Left ventricle myocardium inferior (tissue), 1 donor: ENCODE measurements around the gene GBP5. TPM values are rescaled to one million over a fixed set of nuclear protein-coding genes. Genes with fewer than 3 reads are reported as not detected.
"Not testable (repeated sequence)": the region's sequence is repeated elsewhere in the genome, so short reads cannot be mapped to it uniquely, and the experiment has no call there.

ENCODE experiments used
- DNase-seq: peaks from one replicate; pipeline ENCODE4 v3.0.0-alpha.2; 2020
- H3K27ac ChIP-seq: fragments of 200-600 bp; replicated peaks from 2 replicates; pipeline ENCODE4 v1.8.0; 2021
- H3K27me3 ChIP-seq: fragments of 200-600 bp; 2 replicates; pipeline ENCODE4 v1.8.0; 2021; ENCODE audit warnings: low read depth
- H3K36me3 ChIP-seq: fragments of 200-600 bp; 2 replicates; pipeline ENCODE4 v1.8.0; 2021
- H3K4me1 ChIP-seq: fragments of 200-600 bp; 2 replicates; pipeline ENCODE4 v1.8.0; 2021
- H3K4me3 ChIP-seq: fragments of 200-600 bp; 2 replicates; pipeline ENCODE4 v1.8.0; 2021; ENCODE audit warnings: mild to moderate bottlenecking, moderate library complexity
- H3K9me3 ChIP-seq: fragments of 200-600 bp; replicated peaks from 2 replicates; pipeline ENCODE4 v1.8.0; 2021
- intact Hi-C: fragments of 100-400 bp; cut with micrococcal nuclease; formaldehyde crosslinking; loops from one replicate; pipeline ENCODE4 v1.11.0; 2022
- total RNA-seq: library from RNA; stranded (reverse); fragmentation: NEBNext Ultra II Directional; extraction: Animal tissue kit (Norgen Biotek cat#: 25700); gene quantifications from one replicate; pipeline ENCODE4 v1.2.1, GENCODE V29; 2021
- TF ChIP-seq, protein P1 (sequence below): fragments of 200-600 bp; IDR thresholded peaks from 2 replicates; pipeline ENCODE4 v1.8.0; 2021; ENCODE audit warnings: antibody characterized with exemption, mild to moderate bottlenecking, borderline replicate concordance
- donor health status: DM: no; HTN: yes; CAD: no; lungs with severe emphysema.

The GBP5 gene
- total RNA-seq, 1 donor from 2014 or later: 0.44 TPM

DNA sequence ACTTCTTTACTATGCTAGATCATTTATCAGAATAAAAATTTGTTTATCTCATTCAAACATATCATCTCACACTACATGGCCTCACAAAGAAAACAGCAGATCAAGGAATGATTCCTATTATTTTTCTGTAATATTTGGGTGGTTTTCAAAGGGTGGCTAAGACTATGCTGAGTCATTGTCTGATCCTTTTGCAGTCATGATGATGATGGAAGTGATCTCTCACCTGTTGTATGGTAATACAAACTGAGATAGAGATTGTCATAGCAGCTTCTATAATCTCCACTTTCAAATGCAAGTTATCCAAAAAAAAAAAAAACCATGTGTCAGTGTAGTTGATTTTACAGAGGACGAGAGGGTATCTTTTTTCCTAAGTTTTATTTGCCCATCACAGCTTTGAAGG is 37.2 kb upstream of the GBP5 start:
- Histone ChIP-seq H3K4me3 (no peak overlapping the region), H3K27ac (peak overlapping the region; percentile 84), H3K36me3 (no peaks in the 10 kb centered on the region), H3K4me1 (peaks cover 38% of the 10 kb centered on the region), H3K27me3 (no peaks in the 10 kb centered on the region), H3K9me3 (peaks cover 8% of the 10 kb centered on the region)
- no peak for DNase-seq
- intact Hi-C loops: no loop called here
- TF ChIP-seq, protein P1, sequence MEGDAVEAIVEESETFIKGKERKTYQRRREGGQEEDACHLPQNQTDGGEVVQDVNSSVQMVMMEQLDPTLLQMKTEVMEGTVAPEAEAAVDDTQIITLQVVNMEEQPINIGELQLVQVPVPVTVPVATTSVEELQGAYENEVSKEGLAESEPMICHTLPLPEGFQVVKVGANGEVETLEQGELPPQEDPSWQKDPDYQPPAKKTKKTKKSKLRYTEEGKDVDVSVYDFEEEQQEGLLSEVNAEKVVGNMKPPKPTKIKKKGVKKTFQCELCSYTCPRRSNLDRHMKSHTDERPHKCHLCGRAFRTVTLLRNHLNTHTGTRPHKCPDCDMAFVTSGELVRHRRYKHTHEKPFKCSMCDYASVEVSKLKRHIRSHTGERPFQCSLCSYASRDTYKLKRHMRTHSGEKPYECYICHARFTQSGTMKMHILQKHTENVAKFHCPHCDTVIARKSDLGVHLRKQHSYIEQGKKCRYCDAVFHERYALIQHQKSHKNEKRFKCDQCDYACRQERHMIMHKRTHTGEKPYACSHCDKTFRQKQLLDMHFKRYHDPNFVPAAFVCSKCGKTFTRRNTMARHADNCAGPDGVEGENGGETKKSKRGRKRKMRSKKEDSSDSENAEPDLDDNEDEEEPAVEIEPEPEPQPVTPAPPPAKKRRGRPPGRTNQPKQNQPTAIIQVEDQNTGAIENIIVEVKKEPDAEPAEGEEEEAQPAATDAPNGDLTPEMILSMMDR: no peak

DNA sequence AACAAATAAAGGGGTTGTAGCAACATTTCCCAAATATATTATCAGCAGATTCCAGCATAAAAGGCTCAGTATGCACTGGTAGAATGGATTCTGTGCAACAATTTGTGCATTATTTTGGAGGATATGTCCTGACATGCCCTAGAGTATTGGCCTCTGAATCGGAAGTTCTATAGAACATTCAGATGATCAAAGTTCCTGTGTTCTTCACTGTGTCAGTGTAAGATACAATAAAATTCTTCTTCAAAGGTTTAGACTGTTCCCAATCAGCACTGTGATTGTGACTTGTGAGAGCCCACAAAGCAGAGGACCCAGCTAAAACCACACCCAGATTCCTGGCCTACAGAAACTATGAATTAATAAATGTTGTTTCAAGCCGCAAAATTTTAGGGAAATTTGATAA is 33.6 kb upstream of the GBP5 start:
- intact Hi-C loops: no loop called here

DNA sequence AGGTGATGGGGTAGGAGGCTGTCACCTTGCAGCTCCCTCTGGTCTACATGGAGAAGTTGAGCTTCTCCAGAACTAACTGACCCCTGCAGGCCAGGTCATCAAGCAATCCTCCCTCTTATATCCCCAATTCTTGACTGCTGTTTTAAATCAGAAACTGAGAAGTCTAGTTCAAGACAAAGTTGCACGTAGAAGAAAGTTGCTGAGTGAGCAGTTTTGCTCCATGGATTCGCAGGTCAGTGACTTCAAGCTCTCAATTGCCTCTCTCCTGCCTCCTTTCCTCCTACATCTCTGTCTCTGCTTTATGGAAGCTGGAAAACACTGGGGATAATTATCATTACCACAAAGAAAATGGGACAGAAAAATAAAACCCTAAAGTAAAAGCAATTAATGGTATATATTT is 32.8 kb upstream of the GBP5 start:
- H3K4me3 ChIP-seq: no peak overlapping the region
- H3K4me1 ChIP-seq: peaks cover 16% of the 10 kb centered on the region
- intact Hi-C loops: no loop called here
- no peaks in the 10 kb centered on the region for H3K27me3 ChIP-seq
- H3K9me3 ChIP-seq: peaks cover 7% of the 10 kb centered on the region
- H3K36me3 ChIP-seq: no peaks in the 10 kb centered on the region
- no peak for DNase-seq
- no peak overlapping the region for H3K27ac ChIP-seq
- TF ChIP-seq, protein P1: no peak

More for the DNA sequence above, 33.6 kb upstream of the GBP5 start:
- H3K27me3 ChIP-seq: no peaks in the 10 kb centered on the region
- TF ChIP-seq, protein P1: no peak
- H3K4me3 ChIP-seq: no peak overlapping the region
- H3K27ac ChIP-seq: no peak overlapping the region
- peaks cover 24% of the 10 kb centered on the region for H3K4me1 ChIP-seq
- H3K9me3 ChIP-seq: peaks cover 7% of the 10 kb centered on the region
- DNase-seq: no peak
- H3K36me3 ChIP-seq: no peaks in the 10 kb centered on the region

DNA sequence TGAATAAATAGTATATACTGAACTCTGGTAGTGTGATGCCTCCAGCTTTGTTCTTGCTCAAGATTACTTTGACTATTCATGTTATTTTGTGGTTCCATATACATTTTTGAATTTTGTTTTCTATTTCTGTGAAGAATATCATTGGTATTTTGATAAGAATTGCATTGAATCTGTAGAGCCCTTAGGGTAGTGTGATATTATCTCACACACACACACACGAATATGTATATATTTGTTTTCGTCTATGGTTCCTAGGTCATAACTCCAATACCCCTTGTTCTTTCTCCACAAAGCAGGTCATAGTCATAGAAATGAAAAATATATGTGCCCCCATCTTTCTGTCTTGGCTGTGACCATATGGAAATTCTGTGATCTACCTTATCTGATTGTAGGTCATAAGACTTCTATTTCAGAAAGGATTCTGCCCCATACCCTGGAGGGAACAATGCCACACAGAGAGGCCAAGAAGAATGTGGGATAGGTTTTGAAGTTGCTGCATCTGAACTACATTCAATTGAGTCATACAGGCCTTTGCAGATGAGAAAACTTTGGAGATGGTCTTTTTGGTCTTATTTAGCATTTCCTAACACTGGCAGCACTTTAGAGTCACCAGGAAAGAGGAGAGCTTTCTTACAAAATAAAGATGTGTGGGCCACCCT is 32.0 kb upstream of the GBP5 start:
- TF ChIP-seq, protein P1: no peak
- H3K4me1 ChIP-seq: peaks cover 8% of the 10 kb centered on the region
- no peaks in the 10 kb centered on the region for H3K27me3 ChIP-seq

DNA sequence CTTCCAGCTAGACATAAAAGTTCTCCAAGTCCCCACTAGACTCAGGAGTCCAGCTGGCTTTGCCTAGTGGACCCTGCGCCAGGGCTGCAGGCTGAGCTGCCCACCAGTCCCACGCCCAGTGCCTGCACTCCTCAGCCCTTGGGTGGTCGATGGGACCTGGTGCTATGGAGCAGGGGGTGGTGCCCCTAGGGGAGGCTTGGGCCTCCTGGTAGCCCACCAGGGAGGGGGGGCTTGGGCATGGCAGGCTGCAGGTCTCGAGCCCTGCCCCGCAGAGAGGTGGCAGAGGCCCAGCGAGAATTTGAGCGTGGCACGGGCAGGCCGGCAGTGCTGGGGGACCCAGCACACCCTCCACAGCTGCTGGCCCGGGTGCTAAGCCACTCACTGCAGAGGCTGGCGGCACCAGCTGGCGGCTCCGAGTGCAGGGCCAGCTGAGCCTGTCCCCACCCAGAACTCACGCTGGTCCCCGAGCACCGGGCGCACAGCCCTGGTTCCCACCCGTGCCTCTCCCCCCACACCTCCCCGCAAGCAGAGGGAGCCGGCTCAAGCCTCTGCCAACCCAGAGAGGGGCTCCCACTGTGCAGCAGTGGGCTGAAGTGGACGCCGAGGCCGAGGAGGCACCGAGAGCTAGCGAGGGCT is 30.2 kb upstream of the GBP5 start:
- DNase-seq: no peak
- Histone ChIP-seq H3K4me3 (no peak overlapping the region), H3K27ac (no peak overlapping the region), H3K36me3 (no peaks in the 10 kb centered on the region), H3K9me3 (no peaks in the 10 kb centered on the region), H3K27me3 (no peaks in the 10 kb centered on the region), H3K4me1 (peaks cover 6% of the 10 kb centered on the region)
- intact Hi-C loops: no loop called here
- TF ChIP-seq, protein P1: no peak

More for the DNA sequence above, 32.0 kb upstream of the GBP5 start:
- Histone ChIP-seq H3K36me3 (no peaks in the 10 kb centered on the region), H3K27ac (no peak overlapping the region), H3K9me3 (peaks cover 7% of the 10 kb centered on the region), H3K4me3 (no peak overlapping the region)
- intact Hi-C loops: no loop called here
- DNase-seq: no peak

DNA sequence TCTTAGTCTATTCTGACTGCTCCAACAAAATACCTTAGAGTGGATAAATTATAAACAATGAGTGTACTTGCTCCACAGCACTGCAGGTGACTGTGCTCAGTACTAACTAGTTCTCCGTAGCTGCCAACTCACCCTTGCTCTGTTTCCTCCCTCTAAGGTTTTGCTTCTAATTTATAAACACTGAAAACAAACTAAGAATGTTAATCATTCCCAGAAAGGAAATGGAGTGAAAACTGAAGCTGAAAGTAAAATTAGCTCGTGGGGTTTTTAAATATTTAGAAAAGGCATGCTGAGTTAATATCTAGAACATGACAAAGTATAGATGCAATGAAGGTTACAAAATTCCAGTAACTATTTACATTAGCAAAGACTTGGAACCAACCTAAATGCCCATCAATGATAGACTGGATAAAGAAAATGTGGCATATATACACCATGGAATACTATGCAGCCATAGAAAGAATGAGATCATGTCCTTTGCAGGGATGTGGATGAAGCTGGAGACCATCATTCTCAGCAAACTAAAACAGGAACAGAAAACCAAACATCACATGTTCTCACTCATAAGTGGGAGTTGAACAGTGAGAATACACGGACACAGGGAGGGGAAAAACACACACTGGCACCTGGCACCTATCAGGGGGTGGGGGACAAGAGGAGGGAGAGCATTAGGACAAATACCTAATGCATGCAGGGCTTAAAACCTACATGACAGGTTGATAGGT is 27.2 kb upstream of the GBP5 start:
- H3K4me1 ChIP-seq, H3K27ac ChIP-seq, DNase-seq, H3K9me3 ChIP-seq, H3K4me3 ChIP-seq, intact Hi-C loops, H3K36me3 ChIP-seq, H3K27me3 ChIP-seq: not testable (repeated sequence)
